H1 (cell line): ENCODE results near the gene MAP3K1. TPM values are rescaled to one million over a fixed set of nuclear protein-coding genes. Genes with fewer than 3 reads are reported as not detected.

Source experiments
- CTCF ChIA-PET: fragments of 300-600 bp; sonication (Branson Sonifier 250); formaldehyde crosslinking; loops from one replicate; lab custom pipeline; 2021; ENCODE audit not compliant: partially characterized antibody; lab: Charles Lee
- POLR2A ChIA-PET: fragments of 300-600 bp; sonication (Branson Sonifier 250); formaldehyde crosslinking; loops from one replicate; lab custom pipeline; 2021; ENCODE audit warnings: inconsistent platforms; ENCODE audit not compliant: partially characterized antibody; lab: Charles Lee
- DNase-seq, 2 experiments: peaks; one replicate each; pipeline versions ENCODE4 v3.0.0 to v3.0.0-alpha.2; 2010 to 2022; ENCODE audit warnings: low spot score in 2 of 2, low read depth in 1 of 2, mixed read lengths in 1 of 2
- FAIRE-seq: peaks from 2 replicates; lab custom pipeline; 2011; peaks lifted over from hg19 to GRCh38; lab: Jason Lieb, UNC
- H2AFZ ChIP-seq: 2 replicates; pipeline ENCODE4 v1.8.1; 2012; ENCODE audit warnings: low read length, inconsistent platforms
- H2AK5ac ChIP-seq: 2 replicates; pipeline ENCODE4 v1.6.1; 2013; ENCODE audit warnings: low read depth, low read length
- H2BK120ac ChIP-seq: replicated peaks from 2 replicates; pipeline ENCODE3; 2013; ENCODE audit warnings: low read depth, low read length, inconsistent platforms
- H2BK12ac ChIP-seq: 2 replicates; pipeline ENCODE4 v1.6.1; 2013; ENCODE audit warnings: low read depth, low read length
- H2BK15ac ChIP-seq: 2 replicates; pipeline ENCODE4 v1.6.1; 2013; ENCODE audit warnings: low read length
- H2BK20ac ChIP-seq: 2 replicates; pipeline ENCODE4 v1.6.1; 2013; ENCODE audit warnings: low read length
- H2BK5ac ChIP-seq: 2 replicates; pipeline ENCODE4 v1.6.1; 2013; ENCODE audit warnings: low read depth, low read length
- H3K14ac ChIP-seq: 2 replicates; pipeline ENCODE4 v1.6.1; 2013; ENCODE audit warnings: inconsistent platforms; ENCODE audit not compliant: insufficient read length
- H3K18ac ChIP-seq: 2 replicates; pipeline ENCODE4 v1.6.1; 2013; ENCODE audit warnings: low read length; ENCODE audit errors: extremely low read depth
- H3K23ac ChIP-seq: 2 replicates; pipeline ENCODE4 v1.6.1; 2013; ENCODE audit warnings: inconsistent platforms; ENCODE audit not compliant: insufficient read length
- H3K23me2 ChIP-seq: 2 replicates; pipeline ENCODE4 v1.6.1; 2013; ENCODE audit warnings: low read depth, low read length
- H3K27ac ChIP-seq: 2 replicates; pipeline ENCODE4 v1.6.1; 2011; ENCODE audit warnings: low read depth, low read length, inconsistent platforms
- H3K27me3 ChIP-seq, 4 experiments: replicated peaks in 1 of 4; 1 replicate in 1 of 4; 2 replicates in 3 of 4; pipeline versions ENCODE4 v1.6.1 to v1.8.1; 2011 to 2013; ENCODE audit warnings: low read length in 3 of 4, mild to moderate bottlenecking in 3 of 4, inconsistent platforms in 2 of 4, mixed read lengths in 2 of 4, moderate library complexity in 1 of 4; ENCODE audit not compliant: control insufficient read depth in 3 of 4, insufficient read depth in 3 of 4; ENCODE audit errors: extremely low read depth in 1 of 4
- H3K36me3 ChIP-seq, 4 experiments: 2 replicates each; pipeline versions ENCODE4 v1.6.1 to v1.8.1; 2011 to 2013; ENCODE audit warnings: mild to moderate bottlenecking in 4 of 4, low read length in 3 of 4, moderate library complexity in 2 of 4, control low read depth in 1 of 4, inconsistent platforms in 1 of 4; ENCODE audit not compliant: insufficient read depth in 4 of 4, control insufficient read depth in 2 of 4
- H3K4ac ChIP-seq: replicated peaks from 2 replicates; pipeline ENCODE3; 2013; ENCODE audit warnings: low read length, low read depth, mixed read lengths, inconsistent platforms; ENCODE audit not compliant: insufficient read length
- H3K4me1 ChIP-seq, 4 experiments: replicated peaks in 1 of 4; 1 replicate in 1 of 4; 2 replicates in 3 of 4; pipeline versions ENCODE4 v1.6.1 to v1.8.1; 2011 to 2013; ENCODE audit warnings: low read length in 3 of 4, inconsistent platforms in 2 of 4, mixed read lengths in 1 of 4; ENCODE audit not compliant: insufficient read depth in 4 of 4, control insufficient read depth in 3 of 4
- H3K4me2 ChIP-seq, 2 experiments: 2 replicates each; pipeline versions ENCODE4 v1.6.1 to v1.8.1; 2011 to 2013; ENCODE audit warnings: low read depth in 2 of 2, low read length in 2 of 2, control low read depth in 1 of 2, inconsistent platforms in 1 of 2, mild to moderate bottlenecking in 1 of 2; ENCODE audit not compliant: insufficient read depth in 1 of 2
- H3K4me3 ChIP-seq, 4 experiments: fragments of 200-600, 300-600 bp in 1 of 4; sonication (generic), shearing (Covaris generic), sonication (Bioruptor Twin) in 1 of 4; 2 replicates each; pipeline versions ENCODE4 v1.5.1 to v1.8.1; 2011 to 2016; ENCODE audit warnings: low read length in 4 of 4, low read depth in 3 of 4, control low read depth in 2 of 4, inconsistent platforms in 2 of 4, mild to moderate bottlenecking in 2 of 4, mixed read lengths in 1 of 4, moderate library complexity in 1 of 4; ENCODE audit not compliant: insufficient read depth in 2 of 4; ENCODE audit errors: extremely low read depth in 1 of 4
- H3K56ac ChIP-seq: replicated peaks from 2 replicates; pipeline ENCODE3; 2013; ENCODE audit warnings: low read depth, mild to moderate bottlenecking, mixed read lengths, low read length, inconsistent platforms; ENCODE audit not compliant: insufficient read length
- H3K79me1 ChIP-seq: 2 replicates; pipeline ENCODE4 v1.6.1; 2013; ENCODE audit warnings: low read depth, low read length, control low read depth
- H3K79me2 ChIP-seq, 2 experiments: 2 replicates each; pipeline versions ENCODE4 v1.6.1 to v1.8.1; 2012 to 2013; ENCODE audit warnings: low read length in 2 of 2, mild to moderate bottlenecking in 2 of 2, inconsistent platforms in 1 of 2; ENCODE audit not compliant: insufficient read depth in 2 of 2, control insufficient read depth in 1 of 2
- H3K9ac ChIP-seq, 4 experiments: replicated peaks in 1 of 4; 1 replicate in 1 of 4; 2 replicates in 3 of 4; pipeline versions ENCODE4 v1.6.1 to v1.8.1; 2011 to 2013; ENCODE audit warnings: low read depth in 3 of 4, low read length in 3 of 4, control low read depth in 2 of 4, mild to moderate bottlenecking in 2 of 4, moderate library complexity in 2 of 4, inconsistent platforms in 1 of 4; ENCODE audit errors: extremely low read depth in 1 of 4
- H3K9me3 ChIP-seq, 2 experiments: 2 replicates each; pipeline versions ENCODE4 v1.6.1 to v1.8.1; 2012 to 2013; ENCODE audit warnings: mild to moderate bottlenecking in 2 of 2, moderate library complexity in 2 of 2, control low read depth in 1 of 2, inconsistent platforms in 1 of 2, low read depth in 1 of 2, low read length in 1 of 2, mixed read lengths in 1 of 2; ENCODE audit not compliant: insufficient read depth in 2 of 2
- H4K20me1 ChIP-seq, 2 experiments: replicated peaks in 1 of 2; 2 replicates each; pipeline versions ENCODE3 to v1.8.1; 2011 to 2013; ENCODE audit warnings: inconsistent platforms in 2 of 2, low read length in 2 of 2, mild to moderate bottlenecking in 1 of 2; ENCODE audit not compliant: insufficient read depth in 2 of 2, control insufficient read depth in 1 of 2
- H4K5ac ChIP-seq: 2 replicates; pipeline ENCODE4 v1.6.1; 2013; ENCODE audit warnings: low read length, low read depth, mixed read lengths, inconsistent platforms; ENCODE audit not compliant: insufficient read length
- H4K8ac ChIP-seq: 2 replicates; pipeline ENCODE4 v1.8.0; 2013; ENCODE audit warnings: mild to moderate bottlenecking, moderate library complexity, low read length, inconsistent platforms; ENCODE audit not compliant: insufficient read depth; ENCODE audit errors: extremely low read depth
- H4K91ac ChIP-seq: replicated peaks from 2 replicates; pipeline ENCODE3; 2013; ENCODE audit warnings: low read length, mixed read lengths, inconsistent platforms; ENCODE audit not compliant: insufficient read length
- CHD1 ChIP-seq: IDR thresholded peaks from 2 replicates; pipeline ENCODE4 v1.6.1; 2012; ENCODE audit warnings: low read depth, low read length, improper control_type of control experiment
- GTF2F1 ChIP-seq: IDR thresholded peaks from 2 replicates; pipeline ENCODE4 v1.6.1; 2012; ENCODE audit warnings: low read depth, low read length, improper control_type of control experiment, borderline replicate concordance
- KDM5A ChIP-seq: fragments of 200-600 bp; IDR thresholded peaks from 2 replicates; pipeline ENCODE4 v1.7.1; 2012; ENCODE audit warnings: mild to moderate bottlenecking, low read length, inconsistent platforms, mixed read lengths
- MAFK ChIP-seq: IDR thresholded peaks from 2 replicates; pipeline ENCODE4 v1.6.1; 2012; ENCODE audit warnings: low read depth, mild to moderate bottlenecking, improper control_type of control experiment, low read length
- RBBP5 ChIP-seq: IDR thresholded peaks from 2 replicates; pipeline ENCODE4 v1.7.1; 2012; ENCODE audit warnings: low read depth, mild to moderate bottlenecking, inconsistent platforms, low read length, moderate library complexity, borderline replicate concordance
- SP1 ChIP-seq: IDR thresholded peaks from 2 replicates; pipeline ENCODE4 v1.6.1; 2011; ENCODE audit warnings: low read depth, low read length
- SP2 ChIP-seq: IDR thresholded peaks from 2 replicates; pipeline ENCODE4 v1.6.1; 2012; ENCODE audit warnings: mild to moderate bottlenecking, low read length, inconsistent platforms
- TAF1 ChIP-seq: IDR thresholded peaks from 2 replicates; pipeline ENCODE4 v1.6.1; 2011; ENCODE audit warnings: mild to moderate bottlenecking, low read depth, low read length
- TAF7 ChIP-seq: optimal IDR thresholded peaks from 2 replicates; pipeline ENCODE3; 2011; ENCODE audit warnings: low read depth, mild to moderate bottlenecking, inconsistent platforms, low read length, moderate library complexity, borderline replicate concordance
- YY1 ChIP-seq: IDR thresholded peaks from 2 replicates; pipeline ENCODE4 v1.6.1; 2011; ENCODE audit warnings: low read depth, mild to moderate bottlenecking, low read length
- polyA plus RNA-seq, 7 experiments: library from polyadenylated mRNA; depleted of rRNA in 3 of 7; stranded (reverse) in 5 of 7; unstranded in 2 of 7; fragments of >200 nt in 5 of 7; fragments of 200-250 nt in 2 of 7; gene quantifications; 1 replicate in 5 of 7; 2 replicates in 1 of 7; 4 replicates in 1 of 7; pipeline versions ENCODE4 v1.2.1 to v1.2.3, GENCODE V29; 2011 to 2013; ENCODE audit warnings: missing spikeins in 2 of 7, mixed read lengths in 2 of 7
- total RNA-seq: library from RNA; stranded (reverse); fragmentation: NEBNext Ultra II Directional; extraction: Animal tissue kit (Norgen Biotek cat#: 25700); gene quantifications from 2 replicates; pipeline ENCODE4 v1.2.1, GENCODE V29; 2021
- TF ChIP-seq, protein P1 (sequence below): IDR thresholded peaks from 2 replicates; pipeline ENCODE4 v1.6.1; 2011; ENCODE audit warnings: low read length, improper control_type of control experiment

MAP3K1 gene
- total and polyA plus RNA-seq, 2 of the 8 experiments (the other 6 are each of a cell fraction or from before 2014, with no cell fraction given) = 3.9 to 11.8 TPM

GRCh38 chr5:56822981-56823380 is 7.6 kb downstream of the MAP3K1 start (continued):
- no peak for TF ChIP-seq TAF7

GRCh38 chr5:56824019-56824418 is 8.7 kb downstream of the MAP3K1 start:
- Histone ChIP-seq H3K9me3 (no peaks in the 10 kb centered on the region), H4K20me1 (peaks cover 0 to 6% of the 10 kb centered on the region in 2 experiments), H3K4me3 (no peak overlapping the region), H4K5ac (no peak overlapping the region), H2AK5ac (no peak overlapping the region), H3K18ac (no peak overlapping the region), H3K79me1 (peaks cover 7% of the 10 kb centered on the region), H3K23me2 (no peaks in the 10 kb centered on the region)
- no peak for FAIRE-seq
- CTCF ChIA-PET = interaction anchor here (1.0 to 1.4 kb wide), 2 partner anchors 10 to 14 kb away, joined by 3 to 8 read pairs; no protein-coding TSS in a partner anchor
- TF ChIP-seq KDM5A (no peak), YY1 (no peak), MAFK (no peak), GTF2F1 (no peak), CHD1 (no peak), RBBP5 (no peak), SP1 (no peak), TAF1 (no peak), SP2 (no peak)
- TF ChIP-seq, protein P1, sequence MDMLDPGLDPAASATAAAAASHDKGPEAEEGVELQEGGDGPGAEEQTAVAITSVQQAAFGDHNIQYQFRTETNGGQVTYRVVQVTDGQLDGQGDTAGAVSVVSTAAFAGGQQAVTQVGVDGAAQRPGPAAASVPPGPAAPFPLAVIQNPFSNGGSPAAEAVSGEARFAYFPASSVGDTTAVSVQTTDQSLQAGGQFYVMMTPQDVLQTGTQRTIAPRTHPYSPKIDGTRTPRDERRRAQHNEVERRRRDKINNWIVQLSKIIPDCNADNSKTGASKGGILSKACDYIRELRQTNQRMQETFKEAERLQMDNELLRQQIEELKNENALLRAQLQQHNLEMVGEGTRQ = no peak
- TF ChIP-seq, all 59 proteins: peak for 0
- Histone ChIP-seq H2BK12ac (no peak overlapping the region), H3K27me3 (no peaks in the 10 kb centered on the region), H4K8ac (no peak overlapping the region), H3K4me2 (no peak overlapping the region), H3K56ac (no peak overlapping the region), H3K79me2 (peaks cover 0 to 84% of the 10 kb centered on the region in 2 experiments; a peak in 2 of 4 replicates), H2BK20ac (no peak overlapping the region), H2AFZ (no peak overlapping the region), H3K14ac (no peak overlapping the region), H3K36me3 (no peaks in the 10 kb centered on the region), H2BK15ac (no peak overlapping the region), H3K4me1 (peaks cover 0 to 7% (median 6%) of the 10 kb centered on the region in 4 experiments; a peak in 6 of 7 replicates), H3K4ac (no peak overlapping the region), H3K9ac (no peak overlapping the region), H3K23ac (no peak overlapping the region), H2BK5ac (no peak overlapping the region), H2BK120ac (no peak overlapping the region), H4K91ac (no peak overlapping the region), H3K27ac (no peak overlapping the region)
- DNase-seq = no peak
- POLR2A ChIA-PET = no interaction called here
